OCI-LY1 (cell line): Measurements from ENCODE around the gene KL.

Experiments used
- H2AFZ ChIP-seq: fragments of 200-600 bp; sonication (generic), shearing (Covaris generic); 2 replicates; pipeline ENCODE4 v1.6.0; 2014; ENCODE audit warnings: antibody characterized with exemption, mild to moderate bottlenecking, low read length
- H3F3A ChIP-seq: fragments of 200-600 bp; sonication (generic), shearing (Covaris generic); 2 replicates; pipeline ENCODE4 v1.6.0; 2014; ENCODE audit warnings: mild to moderate bottlenecking, antibody characterized with exemption, low read length, moderate library complexity; ENCODE audit not compliant: insufficient read depth
- H3K27ac ChIP-seq: fragments of 200-600 bp; sonication (generic); 2 replicates; pipeline ENCODE4 v1.5.1; 2014; ENCODE audit warnings: low read length, mixed run types, mild to moderate bottlenecking, low read depth; ENCODE audit not compliant: poor library complexity, severe bottlenecking
- H3K27me3 ChIP-seq: fragments of 200-600 bp; sonication (generic); 2 replicates; pipeline ENCODE4 v1.6.0; 2014; ENCODE audit warnings: antibody characterized with exemption, mild to moderate bottlenecking, low read length, moderate library complexity; ENCODE audit not compliant: insufficient read depth
- H3K36me3 ChIP-seq: fragments of 200-600 bp; sonication (generic); 2 replicates; pipeline ENCODE4 v1.6.1; 2014; ENCODE audit warnings: mild to moderate bottlenecking, antibody characterized with exemption, low read length, moderate library complexity, mixed read lengths; ENCODE audit not compliant: insufficient read depth
- H3K4me1 ChIP-seq: fragments of 200-600 bp; sonication (generic); 2 replicates; pipeline ENCODE4 v1.5.1; 2014; ENCODE audit warnings: mild to moderate bottlenecking, low read length, moderate library complexity; ENCODE audit not compliant: insufficient read depth, severe bottlenecking
- H3K4me2 ChIP-seq: fragments of 200-600 bp; sonication (generic), shearing (Covaris generic); 2 replicates; pipeline ENCODE4 v1.6.1; 2014; ENCODE audit warnings: low read length
- H3K4me3 ChIP-seq: fragments of 200-600 bp; sonication (generic); 2 replicates; pipeline ENCODE4 v1.5.1; 2014; ENCODE audit warnings: low read length, low read depth, mild to moderate bottlenecking, mixed read lengths; ENCODE audit not compliant: poor library complexity, severe bottlenecking
- H3K79me2 ChIP-seq: fragments of 200-600 bp; shearing (Covaris generic); 2 replicates; pipeline ENCODE4 v1.6.1; 2016; ENCODE audit warnings: mixed run types, low read length, mixed read lengths; ENCODE audit not compliant: insufficient read depth
- H3K9ac ChIP-seq: fragments of 200-600 bp; sonication (generic), shearing (Covaris generic); 2 replicates; pipeline ENCODE4 v1.6.1; 2014; ENCODE audit warnings: mild to moderate bottlenecking, low read length, mixed read lengths
- H3K9me2 ChIP-seq: fragments of 200-600 bp; sonication (generic), shearing (Covaris generic); 2 replicates; pipeline ENCODE4 v1.6.1; 2014; ENCODE audit warnings: low read depth, mild to moderate bottlenecking, low read length, mixed read lengths
- H3K9me3 ChIP-seq: fragments of 200-600 bp; shearing (Covaris generic); 2 replicates; pipeline ENCODE4 v1.6.1; 2014; ENCODE audit warnings: low read length, mixed read lengths
- H4K20me1 ChIP-seq: fragments of 200-600 bp; sonication (generic), shearing (Covaris generic); 2 replicates; pipeline ENCODE4 v1.6.0; 2016; ENCODE audit warnings: mild to moderate bottlenecking, low read length; ENCODE audit not compliant: insufficient read depth
- CTCF ChIP-seq: fragments of 200-600 bp; sonication (generic), shearing (Covaris generic); IDR thresholded peaks from 2 replicates; pipeline ENCODE4 v1.5.1; 2017; ENCODE audit warnings: mild to moderate bottlenecking, antibody characterized with exemption, low read length, moderate library complexity, mixed read lengths
- EZH2 ChIP-seq: fragments of 200-600 bp; sonication (generic), shearing (Covaris generic); IDR thresholded peaks from 2 replicates; pipeline ENCODE4 v1.8.0; 2017; ENCODE audit warnings: borderline replicate concordance, mixed run types, mild to moderate bottlenecking, antibody characterized with exemption, low read length, moderate library complexity, mixed read lengths

The KL gene

GRCh38 chr13:33114146-33114545 lies 97.9 kb downstream of the KL start:
- peaks cover 22% of the 10 kb centered on the region for H3K4me1 ChIP-seq

GRCh38 chr13:33115274-33115673 lies 99.1 kb downstream of the KL start:
- Histone ChIP-seq H3K27ac (no peak overlapping the region), H2AFZ (no peak overlapping the region), H3K9ac (no peak overlapping the region), H3K9me2 (no peaks in the 10 kb centered on the region), H3F3A (no peaks in the 10 kb centered on the region), H3K27me3 (no peaks in the 10 kb centered on the region), H3K4me1 (peaks cover 11% of the 10 kb centered on the region), H3K4me3 (no peak overlapping the region), H3K4me2 (no peak overlapping the region), H3K36me3 (no peaks in the 10 kb centered on the region), H3K9me3 (no peaks in the 10 kb centered on the region), H4K20me1 (no peaks in the 10 kb centered on the region), H3K79me2 (no peaks in the 10 kb centered on the region)
- TF ChIP-seq CTCF = no peak
- TF ChIP-seq EZH2 = no peak

More at GRCh38 chr13:33114146-33114545, 97.9 kb downstream of the KL start:
- no peak for TF ChIP-seq CTCF
- TF ChIP-seq EZH2 = no peak
- Histone ChIP-seq H2AFZ (no peak overlapping the region), H3K9me3 (no peaks in the 10 kb centered on the region), H3K9ac (no peak overlapping the region), H3K27ac (no peak overlapping the region), H3K4me2 (no peak overlapping the region), H3K79me2 (no peaks in the 10 kb centered on the region), H3K9me2 (no peaks in the 10 kb centered on the region), H4K20me1 (no peaks in the 10 kb centered on the region), H3K36me3 (no peaks in the 10 kb centered on the region), H3K27me3 (no peaks in the 10 kb centered on the region), H3K4me3 (no peak overlapping the region), H3F3A (no peaks in the 10 kb centered on the region)
